Gastroesophageal sphincter (tissue), 3 donors: Measurements from ENCODE around the gene TAF3.

Source experiments
- EP300 ChIP-seq: sonication (generic); formaldehyde crosslinking; IDR thresholded peaks from one replicate; pipeline ENCODE4 v1.6.1; 2017; ENCODE audit warnings: antibody characterized with exemption, mild to moderate bottlenecking
- POLR2A ChIP-seq, 2 donors: fragments of 450-650 bp; IDR thresholded peaks; one replicate each; pipeline ENCODE4 v1.6.1; 2017; ENCODE audit warnings: antibody characterized with exemption in 2 of 2, mild to moderate bottlenecking in 2 of 2, moderate library complexity in 1 of 2
- POLR2AphosphoS5 ChIP-seq: sonication (generic); formaldehyde crosslinking; IDR thresholded peaks from one replicate; pipeline ENCODE4 v1.6.1; 2017; ENCODE audit warnings: antibody characterized with exemption
- TF ChIP-seq, protein P1 (sequence below), 4 experiments: fragments of 200-600 bp in 2 of 4; fragments of 450-650 bp in 2 of 4; sonication (generic) in 1 of 4; IDR thresholded peaks; one replicate each; pipeline ENCODE4 v1.5.1; 2017 to 2019; ENCODE audit warnings: antibody characterized with exemption in 4 of 4, mild to moderate bottlenecking in 2 of 4, moderate library complexity in 2 of 4

- TF ChIP-seq, protein P1, sequence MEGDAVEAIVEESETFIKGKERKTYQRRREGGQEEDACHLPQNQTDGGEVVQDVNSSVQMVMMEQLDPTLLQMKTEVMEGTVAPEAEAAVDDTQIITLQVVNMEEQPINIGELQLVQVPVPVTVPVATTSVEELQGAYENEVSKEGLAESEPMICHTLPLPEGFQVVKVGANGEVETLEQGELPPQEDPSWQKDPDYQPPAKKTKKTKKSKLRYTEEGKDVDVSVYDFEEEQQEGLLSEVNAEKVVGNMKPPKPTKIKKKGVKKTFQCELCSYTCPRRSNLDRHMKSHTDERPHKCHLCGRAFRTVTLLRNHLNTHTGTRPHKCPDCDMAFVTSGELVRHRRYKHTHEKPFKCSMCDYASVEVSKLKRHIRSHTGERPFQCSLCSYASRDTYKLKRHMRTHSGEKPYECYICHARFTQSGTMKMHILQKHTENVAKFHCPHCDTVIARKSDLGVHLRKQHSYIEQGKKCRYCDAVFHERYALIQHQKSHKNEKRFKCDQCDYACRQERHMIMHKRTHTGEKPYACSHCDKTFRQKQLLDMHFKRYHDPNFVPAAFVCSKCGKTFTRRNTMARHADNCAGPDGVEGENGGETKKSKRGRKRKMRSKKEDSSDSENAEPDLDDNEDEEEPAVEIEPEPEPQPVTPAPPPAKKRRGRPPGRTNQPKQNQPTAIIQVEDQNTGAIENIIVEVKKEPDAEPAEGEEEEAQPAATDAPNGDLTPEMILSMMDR (IDR thresholded peaks at IDR 0.05): no peak
- TF ChIP-seq POLR2A (IDR thresholded peaks at IDR 0.05) (no peak), EP300 (no peak), POLR2AphosphoS5 (no peak)
Observed at GRCh38 chr10:7833210-7833609, 14.9 kb downstream of the TAF3 start.
